Activated naive CD8-positive, alpha-beta T cell treated with anti-CD3 and anti-CD28 coated beads, Interleukin-2, amount 10 ng/mL, durations not matched to agents 7 days and 5 days (primary cell): ENCODE data around the gene TBC1D14. TPM values are rescaled to one million over a fixed set of nuclear protein-coding genes. Genes with fewer than 3 reads are reported as not detected.

Experiments
- ATAC-seq: fragments of 150-1000 bp; cut with Tn5 transposase; one replicate; pipeline ENCODE4 v1.10.0; 2021; ENCODE audit warnings: low read depth, moderate library complexity
- POLR2A ChIA-PET: fragments of 350-600 bp; sonication (Branson Sonifier 250); formaldehyde crosslinking; loops from one replicate; lab custom pipeline; 2021; ENCODE audit warnings: antibody characterized with exemption; lab: Charles Lee
- DNase-seq: peaks from one replicate; pipeline ENCODE4 v3.0.0; 2021
- H3K27ac Mint-ChIP-seq: one replicate; pipeline ENCODE4 v1.8.0; 2022; ENCODE audit warnings: mild to moderate bottlenecking, mixed read lengths
- H3K27me3 Mint-ChIP-seq: one replicate; pipeline ENCODE4 v1.8.0; 2022; ENCODE audit warnings: mild to moderate bottlenecking, moderate library complexity, mixed read lengths
- H3K36me3 Mint-ChIP-seq: one replicate; pipeline ENCODE4 v1.8.0; 2021; ENCODE audit warnings: mild to moderate bottlenecking, mixed read lengths
- H3K4me1 Mint-ChIP-seq: one replicate; pipeline ENCODE4 v1.8.0; 2021; ENCODE audit warnings: mixed read lengths
- H3K4me3 Mint-ChIP-seq: one replicate; pipeline ENCODE4 v1.8.0; 2022; ENCODE audit warnings: mild to moderate bottlenecking, moderate library complexity, mixed read lengths
- H3K9me3 Mint-ChIP-seq: one replicate; pipeline ENCODE4 v1.8.0; 2021; ENCODE audit warnings: mixed read lengths
- total RNA-seq, 2 experiments: library from RNA; stranded (reverse); gene quantifications; one replicate each; pipeline ENCODE4 v1.2.3, GENCODE V29; 2021

Gene TBC1D14
- total RNA-seq, 2 experiments from 2014 or later: 44.5 to 52.3 TPM

- Mint-ChIP-seq H3K9me3 (no peaks in the 10 kb centered on the region), H3K4me3 (peak within 1 kb of the TSS; percentile 96), H3K36me3 (peaks cover 2% of the 10 kb centered on the region), H3K27ac (peak within 1 kb of the TSS; percentile 91), H3K4me1 (peaks cover 35% of the 10 kb centered on the region), H3K27me3 (peaks cover 6% of the 10 kb centered on the region)
- peak; percentile 35 for ATAC-seq
- POLR2A ChIA-PET: interaction anchor here (0.6 to 8.4 kb wide), 11 partner anchors 9 to 403 kb away, joined by 3 to 101 read pairs (median 5); partner anchors contain the start of genes GRPEL1, MRFAP1 and TBC1D14
- DNase-seq: peak; percentile 75
These were observed 133.9 kb downstream of the TBC1D14 start, which contains the start of gene TADA2B for GRCh38 chr4:7043284-7044136. TSS of gene TADA2B (plus strand) at chr4:7043372. CDS start at chr4:7043580, 208 bp downstream.

- H3K27ac Mint-ChIP-seq: peak overlapping the region; percentile 81
- no peaks in the 10 kb centered on the region for H3K9me3 Mint-ChIP-seq
- H3K4me1 Mint-ChIP-seq: peaks cover 35% of the 10 kb centered on the region
- H3K36me3 Mint-ChIP-seq: peaks cover 2% of the 10 kb centered on the region
- POLR2A ChIA-PET: interaction anchor here (0.6 to 8.4 kb wide), 7 partner anchors 8 to 145 kb away, joined by 3 to 101 read pairs (median 4); partner anchors contain the start of genes GRPEL1 and TBC1D14
- peaks cover 6% of the 10 kb centered on the region for H3K27me3 Mint-ChIP-seq
- no peak for DNase-seq
- no peak for ATAC-seq
- peak overlapping the region; percentile 88 for H3K4me3 Mint-ChIP-seq
These were observed 134.7 kb downstream of the TBC1D14 start for GRCh38 chr4:7044137-7044930.

- Mint-ChIP-seq H3K4me3 (peak overlapping the region; percentile 58), H3K4me1 (peaks cover 35% of the 10 kb centered on the region), H3K27ac (no peak overlapping the region), H3K27me3 (peaks cover 6% of the 10 kb centered on the region), H3K9me3 (no peaks in the 10 kb centered on the region), H3K36me3 (peaks cover 2% of the 10 kb centered on the region)
- DNase-seq (no peak), ATAC-seq (no peak)
- POLR2A ChIA-PET: interaction anchor here (1.4 to 8.4 kb wide), 2 partner anchors 12 to 22 kb away, joined by 4 to 101 read pairs; partner anchors contain the start of gene GRPEL1
These were observed 135.9 kb downstream of the TBC1D14 start for GRCh38 chr4:7045553-7045952.

- POLR2A ChIA-PET: interaction anchor here (1.4 to 8.4 kb wide), 2 partner anchors 11 to 21 kb away, joined by 4 to 101 read pairs; partner anchors contain the start of gene GRPEL1
- H3K4me1 Mint-ChIP-seq: peaks cover 35% of the 10 kb centered on the region
These were observed 136.6 kb downstream of the TBC1D14 start for GRCh38 chr4:7045961-7046921.

GRCh38 chr4:7046971-7047370 is 137.3 kb downstream of the TBC1D14 start:
- peaks cover 2% of the 10 kb centered on the region for H3K36me3 Mint-ChIP-seq
- H3K4me3 Mint-ChIP-seq: no peak overlapping the region
- peaks cover 2% of the 10 kb centered on the region for H3K27me3 Mint-ChIP-seq
- DNase-seq (no peak), ATAC-seq (no peak)
- POLR2A ChIA-PET: interaction anchor here (8.4 kb wide), 1 partner anchor 20 kb away, joined by 101 read pairs; the partner anchor contains the start of gene GRPEL1
- no peak overlapping the region for H3K27ac Mint-ChIP-seq
- no peaks in the 10 kb centered on the region for H3K9me3 Mint-ChIP-seq
- H3K4me1 Mint-ChIP-seq: peaks cover 29% of the 10 kb centered on the region

More at GRCh38 chr4:7045961-7046921, 136.6 kb downstream of the TBC1D14 start:
- peaks cover 6% of the 10 kb centered on the region for H3K27me3 Mint-ChIP-seq
- H3K27ac Mint-ChIP-seq: no peak overlapping the region
- H3K9me3 Mint-ChIP-seq: no peaks in the 10 kb centered on the region
- ATAC-seq: no peak
- H3K4me3 Mint-ChIP-seq: no peak overlapping the region
- no peak for DNase-seq
- peaks cover 2% of the 10 kb centered on the region for H3K36me3 Mint-ChIP-seq

GRCh38 chr4:7048642-7049041 is 139.0 kb downstream of the TBC1D14 start:
- peaks cover 34% of the 10 kb centered on the region for H3K4me1 Mint-ChIP-seq
- no peak overlapping the region for H3K27ac Mint-ChIP-seq
- POLR2A ChIA-PET: no interaction called here
- ATAC-seq: no peak
- no peak for DNase-seq
- no peaks in the 10 kb centered on the region for H3K27me3 Mint-ChIP-seq
- H3K4me3 Mint-ChIP-seq: no peak overlapping the region
- H3K36me3 Mint-ChIP-seq: peaks cover 2% of the 10 kb centered on the region
- no peaks in the 10 kb centered on the region for H3K9me3 Mint-ChIP-seq

GRCh38 chr4:7049295-7049694 is 139.7 kb downstream of the TBC1D14 start:
- no peaks in the 10 kb centered on the region for H3K27me3 Mint-ChIP-seq
- DNase-seq (no peak), ATAC-seq (no peak)
- no peak overlapping the region for H3K4me3 Mint-ChIP-seq
- H3K9me3 Mint-ChIP-seq: no peaks in the 10 kb centered on the region
- H3K36me3 Mint-ChIP-seq: peaks cover 2% of the 10 kb centered on the region
- H3K4me1 Mint-ChIP-seq: peaks cover 34% of the 10 kb centered on the region
- no peak overlapping the region for H3K27ac Mint-ChIP-seq
- POLR2A ChIA-PET: no interaction called here

GRCh38 chr4:7049739-7050138 is 140.1 kb downstream of the TBC1D14 start:
- DNase-seq (no peak), ATAC-seq (no peak)
- H3K36me3 Mint-ChIP-seq: peaks cover 4% of the 10 kb centered on the region
- POLR2A ChIA-PET: no interaction called here
- H3K27ac Mint-ChIP-seq: no peak overlapping the region
- H3K4me1 Mint-ChIP-seq: peaks cover 31% of the 10 kb centered on the region
- H3K9me3 Mint-ChIP-seq: no peaks in the 10 kb centered on the region
- H3K4me3 Mint-ChIP-seq: no peak overlapping the region
- no peaks in the 10 kb centered on the region for H3K27me3 Mint-ChIP-seq

GRCh38 chr4:7050481-7051143 is 141.0 kb downstream of the TBC1D14 start:
- Mint-ChIP-seq H3K4me3 (no peak overlapping the region), H3K27ac (no peak overlapping the region), H3K9me3 (no peaks in the 10 kb centered on the region)

GRCh38 chr4:7051144-7051495 is 141.5 kb downstream of the TBC1D14 start:
- peaks cover 23% of the 10 kb centered on the region for H3K4me1 Mint-ChIP-seq
- POLR2A ChIA-PET: no interaction called here
- H3K27me3 Mint-ChIP-seq: no peaks in the 10 kb centered on the region

More at GRCh38 chr4:7050481-7051143, 141.0 kb downstream of the TBC1D14 start:
- ATAC-seq: no peak
- H3K4me1 Mint-ChIP-seq: peaks cover 23% of the 10 kb centered on the region
- no peak for DNase-seq
- H3K27me3 Mint-ChIP-seq: no peaks in the 10 kb centered on the region
- POLR2A ChIA-PET: no interaction called here
- peaks cover 4% of the 10 kb centered on the region for H3K36me3 Mint-ChIP-seq

GRCh38 chr4:7051905-7052304 is 142.3 kb downstream of the TBC1D14 start:
- DNase-seq (no peak), ATAC-seq (no peak)
- Mint-ChIP-seq H3K27me3 (no peaks in the 10 kb centered on the region), H3K27ac (no peak overlapping the region), H3K36me3 (peaks cover 1% of the 10 kb centered on the region), H3K4me1 (peaks cover 17% of the 10 kb centered on the region), H3K4me3 (no peak overlapping the region), H3K9me3 (no peaks in the 10 kb centered on the region)
- POLR2A ChIA-PET: interaction anchor here (1.3 to 3.7 kb wide), 3 partner anchors 9 to 143 kb away, joined by 3 to 15 read pairs (median 5); partner anchors contain the start of genes GRPEL1 and TADA2B

More at GRCh38 chr4:7051144-7051495, 141.5 kb downstream of the TBC1D14 start:
- Mint-ChIP-seq H3K36me3 (peaks cover 4% of the 10 kb centered on the region), H3K9me3 (no peaks in the 10 kb centered on the region), H3K27ac (no peak overlapping the region), H3K4me3 (no peak overlapping the region)
- ATAC-seq (no peak), DNase-seq (no peak)
